Activated CD8-positive, alpha-beta memory T cell treated with anti-CD3 and anti-CD28 coated beads, Interleukin-2, amount 50 U/mL, for 24 hours (primary cell): ENCODE measurements around the gene ZBTB49.

Source experiments
- DNase-seq: peaks from one replicate; pipeline ENCODE4 v3.0.0-alpha.2; 2020; ENCODE audit errors: extremely low read depth

ZBTB49 gene

DNA sequence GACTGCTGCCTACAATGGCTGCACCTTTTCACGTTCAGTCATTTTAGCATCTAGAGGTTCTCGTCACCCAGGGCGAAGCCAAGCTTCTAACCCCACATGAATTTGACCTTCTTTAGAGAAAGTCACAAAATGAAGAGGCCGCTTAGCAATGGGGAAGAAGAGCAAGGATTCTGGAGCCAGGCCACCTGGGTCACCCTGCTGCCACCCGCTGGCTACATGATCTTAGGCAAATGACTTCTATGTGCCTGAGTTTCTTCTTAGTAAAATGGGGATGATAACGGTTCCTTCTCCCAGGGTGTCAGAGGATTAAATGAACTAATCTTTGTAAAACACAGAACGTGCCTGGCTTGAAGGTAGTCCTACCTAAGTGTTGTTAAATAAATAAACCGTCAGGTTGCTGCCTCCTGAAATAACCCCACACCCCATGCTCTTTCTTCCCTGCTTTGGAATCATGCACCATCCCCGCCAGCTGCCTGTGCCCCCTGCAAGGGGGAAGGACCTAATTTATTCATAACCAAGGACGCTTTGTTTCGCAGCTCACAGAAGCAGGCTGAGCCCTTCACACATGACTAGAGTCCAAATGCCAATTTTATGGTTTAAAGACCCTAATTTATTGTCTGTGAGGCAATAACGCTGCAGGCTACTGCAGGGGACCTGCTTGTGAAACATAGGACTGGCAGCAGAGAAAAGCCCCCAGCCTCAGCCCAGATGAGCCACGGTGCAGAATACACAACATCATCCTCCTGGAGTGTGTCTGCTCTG is 68.2 kb downstream of the ZBTB49 start:
- DNase-seq = no peak

DNA sequence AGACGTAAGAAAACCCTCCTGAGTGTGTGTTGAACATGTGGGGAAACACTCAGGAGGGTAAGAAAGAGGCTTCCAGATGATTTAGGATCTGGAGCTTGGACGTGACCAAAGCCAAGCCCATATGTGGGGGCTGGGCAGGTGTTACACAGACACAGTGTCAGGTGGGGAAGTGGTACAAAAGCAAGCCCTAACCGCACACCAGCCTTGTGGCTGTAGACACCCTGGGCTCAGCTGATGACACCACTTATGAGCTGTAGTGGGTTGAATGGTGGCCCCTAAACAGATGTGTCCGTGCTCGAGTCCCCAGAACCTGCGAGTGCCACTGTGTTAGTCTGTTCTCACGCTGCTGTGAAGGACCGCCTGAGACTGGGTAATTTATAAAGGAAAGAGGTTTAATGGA is 71.8 kb downstream of the ZBTB49 start:
- no peak for DNase-seq

DNA sequence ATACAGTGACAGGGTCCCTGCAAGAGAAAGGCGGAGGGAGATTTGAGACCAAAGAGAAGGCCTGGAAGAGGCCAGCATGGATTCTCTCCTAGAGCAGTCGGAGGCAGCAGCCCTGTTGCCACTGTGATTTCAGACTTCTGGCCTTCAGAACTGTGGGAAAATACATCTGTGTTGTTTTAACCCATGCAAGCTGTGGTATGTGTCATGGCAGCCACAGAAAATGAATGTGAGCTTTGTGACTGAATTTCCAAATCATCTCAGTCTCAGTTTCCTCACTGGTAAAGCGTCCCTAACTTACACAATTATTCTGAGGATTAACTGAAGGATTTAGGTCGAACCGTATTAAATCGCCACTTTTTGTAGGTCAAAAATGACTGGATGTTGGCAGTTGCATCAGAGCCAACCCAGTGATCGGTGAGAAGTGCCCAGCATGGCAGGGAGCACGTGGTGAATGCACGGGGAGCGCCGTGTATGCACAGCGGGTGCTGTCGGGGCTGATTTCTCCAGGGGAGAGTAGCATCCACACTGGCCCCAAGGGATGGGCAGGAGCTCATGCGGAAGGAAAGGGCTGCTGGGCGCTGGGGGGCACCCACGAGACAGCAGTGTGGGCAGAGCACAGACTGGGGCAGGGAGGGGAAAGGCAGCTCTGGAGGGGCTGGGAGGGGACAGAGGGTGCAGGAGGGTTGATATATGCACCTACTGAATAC is 73.1 kb downstream of the ZBTB49 start:
- DNase-seq = no peak

DNA sequence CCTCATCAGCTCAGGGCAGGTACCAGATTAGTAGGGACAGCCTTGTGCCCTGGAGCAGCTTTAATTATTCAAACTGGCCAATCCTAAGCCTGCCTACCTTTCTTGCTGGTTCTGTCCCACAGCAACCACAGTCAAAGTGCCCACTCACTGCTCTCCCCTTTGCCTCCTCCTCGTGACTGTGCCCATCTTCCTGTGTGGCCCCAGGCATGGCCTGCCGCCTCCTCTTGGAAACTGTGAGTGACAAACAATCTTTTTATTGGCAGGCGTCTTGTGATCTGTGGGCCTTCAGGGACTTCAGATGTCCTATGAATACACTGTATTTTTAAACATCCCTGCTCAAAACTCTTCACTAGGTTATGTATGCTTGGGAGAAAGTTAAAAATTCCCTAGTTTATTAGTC is 74.0 kb downstream of the ZBTB49 start:
- no peak for DNase-seq

DNA sequence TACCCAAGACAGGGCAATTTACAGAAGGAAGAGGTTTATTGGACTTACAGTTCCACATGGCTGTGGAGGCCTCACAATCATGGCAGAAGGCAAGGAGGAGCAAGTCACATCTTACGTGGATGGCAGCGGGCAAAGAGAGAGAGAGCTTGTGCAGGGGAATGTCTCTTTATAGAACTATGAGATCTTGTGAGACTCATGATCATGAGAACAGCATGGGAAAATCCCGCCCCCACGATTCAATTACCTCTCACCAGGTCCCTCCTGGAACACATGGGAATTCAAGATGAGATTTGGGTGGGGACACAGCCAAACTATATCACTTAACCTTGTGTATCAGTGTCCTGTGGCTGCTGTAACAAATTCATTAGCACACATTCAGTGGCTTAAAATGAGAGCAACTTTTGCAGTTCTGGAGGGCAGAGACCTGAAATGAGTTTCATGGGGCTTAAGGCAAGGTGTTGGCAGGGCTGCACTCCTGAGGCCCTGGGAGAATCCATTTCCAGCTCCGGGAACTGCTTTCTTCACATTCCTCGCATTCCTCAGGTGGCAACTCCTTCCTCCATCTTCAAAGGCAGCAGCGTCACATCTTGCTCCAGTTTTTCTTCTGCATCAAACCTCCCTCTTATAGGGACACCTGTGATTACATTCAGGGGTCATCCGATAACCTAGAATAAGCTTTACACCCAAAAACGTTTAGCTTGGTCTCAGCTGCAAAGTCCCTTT is 74.6 kb downstream of the ZBTB49 start:
- DNase-seq = no peak

DNA sequence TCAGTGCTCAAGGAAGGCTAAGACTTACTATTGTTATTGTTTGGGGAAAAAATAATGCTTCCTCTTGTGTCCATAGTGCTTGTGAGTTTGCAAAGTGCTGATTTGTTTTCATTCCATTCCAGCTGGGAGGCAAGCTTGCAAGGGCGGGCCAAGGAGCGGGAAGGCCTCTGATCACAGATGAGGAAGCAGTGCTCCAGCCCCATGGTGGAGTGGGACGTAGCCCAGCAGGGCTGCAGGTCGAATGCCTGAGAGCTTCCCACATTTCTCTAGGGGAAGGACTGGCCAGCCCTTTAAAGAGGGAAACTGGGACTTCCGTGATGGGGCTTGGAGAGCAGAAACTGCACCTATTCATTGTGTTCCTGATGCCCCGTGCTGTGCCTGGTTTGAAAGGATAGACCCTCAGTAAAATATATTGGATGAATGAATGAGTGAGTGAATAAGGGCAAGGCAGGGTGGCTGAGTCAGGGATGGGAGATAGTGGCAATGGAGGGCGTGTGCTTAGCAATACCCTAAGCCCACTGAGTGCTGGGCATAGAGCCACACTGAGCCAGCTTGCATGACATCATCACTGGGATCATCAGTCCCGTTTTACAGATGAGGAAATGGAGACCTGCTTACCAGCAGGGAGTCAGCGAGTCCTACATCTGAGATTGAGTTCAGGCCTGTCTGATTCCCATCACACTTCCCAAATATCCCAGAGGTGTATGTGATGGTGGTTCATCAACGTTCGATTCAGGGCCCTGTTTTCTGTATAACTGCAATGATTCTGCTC is 78.9 kb downstream of the ZBTB49 start:
- no peak for DNase-seq
